GM18517 (cell line): Measurements from ENCODE around the gene ACP1.

Experiments
- ATAC-seq: cut with Tn5 transposase; IDR thresholded peaks from one replicate; pipeline ENCODE4 v1.9.1; 2021; ENCODE audit warnings: mild to moderate bottlenecking, moderate library complexity; ENCODE audit not compliant: unreplicated experiment

ACP1 gene

DNA sequence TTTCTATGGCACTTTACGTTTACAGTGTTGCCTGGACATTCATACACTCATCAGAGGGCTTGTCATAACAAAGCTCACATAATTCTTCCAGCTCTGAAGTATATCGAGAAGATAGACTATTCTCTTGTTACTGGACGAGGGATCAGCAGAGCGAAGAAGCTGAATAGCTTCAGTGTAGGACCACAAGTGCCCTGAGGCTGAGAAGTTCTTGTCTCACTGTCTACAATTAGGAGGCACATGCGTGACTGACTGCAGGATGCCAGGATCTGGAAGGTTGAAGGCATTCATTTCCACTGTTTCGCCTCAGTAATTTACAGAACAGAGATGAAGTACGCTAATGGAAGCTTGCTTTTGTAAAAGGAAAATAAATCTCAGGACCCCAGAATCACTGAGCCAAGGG, 10.5 kb upstream of the ACP1 start:
- no peak for ATAC-seq

DNA sequence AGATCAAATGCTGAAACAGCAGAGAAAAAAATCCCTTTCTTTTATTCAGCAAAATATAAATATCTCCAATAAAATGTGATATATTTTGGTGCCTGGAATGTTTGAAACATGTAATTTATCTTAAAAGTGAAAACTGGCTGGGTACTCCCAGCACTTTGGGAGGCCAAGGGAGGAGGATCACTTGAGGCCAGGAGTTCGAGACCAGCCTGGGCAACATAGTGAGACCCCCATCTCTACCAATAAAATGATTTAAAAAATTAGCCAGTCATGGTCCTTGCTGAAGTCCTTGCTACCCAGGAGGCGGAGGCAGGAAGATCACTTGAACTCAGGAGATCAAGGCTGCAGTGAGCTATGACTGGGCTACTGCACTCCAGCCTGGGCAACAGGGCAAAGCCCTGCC, 9.6 kb upstream of the ACP1 start:
- ATAC-seq = no peak

DNA sequence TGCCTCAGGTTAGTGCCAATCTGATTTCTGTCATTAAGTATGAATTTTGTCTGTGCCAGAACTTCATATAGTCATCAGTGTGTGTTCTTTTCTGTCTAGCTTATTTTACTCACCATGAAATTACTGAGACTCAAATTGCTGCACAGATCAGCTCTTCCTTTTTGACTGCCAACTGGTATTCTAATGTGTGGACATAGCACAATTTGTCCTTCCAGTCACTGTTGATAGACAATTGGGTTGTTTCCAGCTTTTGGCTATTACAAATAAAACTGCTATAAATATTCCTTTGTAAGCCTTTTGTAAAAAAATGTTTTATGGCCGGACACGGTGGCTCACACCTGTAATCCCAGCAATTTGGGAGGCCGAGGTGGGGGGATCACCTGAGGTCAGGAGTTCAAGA, 8.7 kb upstream of the ACP1 start:
- ATAC-seq = no peak

DNA sequence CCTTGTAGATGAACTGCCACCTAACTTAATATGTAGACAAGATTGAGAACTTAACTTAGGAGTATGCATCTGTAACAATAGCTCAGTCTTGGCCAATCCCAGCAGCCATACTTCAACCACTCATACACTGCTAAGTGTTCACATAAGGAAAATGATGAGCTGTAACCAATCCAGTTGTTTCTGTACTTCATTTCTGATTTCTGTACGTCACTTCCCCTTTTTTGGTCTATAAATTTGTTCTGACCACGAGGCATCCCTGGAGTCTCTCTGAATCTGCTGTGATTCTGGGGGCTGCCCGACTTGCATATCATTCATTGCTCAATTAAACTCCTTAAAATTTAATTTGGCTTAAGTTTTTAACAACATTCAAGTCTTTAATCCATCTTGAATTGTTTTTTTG, 7.3 kb upstream of the ACP1 start:
- ATAC-seq = no peak

DNA sequence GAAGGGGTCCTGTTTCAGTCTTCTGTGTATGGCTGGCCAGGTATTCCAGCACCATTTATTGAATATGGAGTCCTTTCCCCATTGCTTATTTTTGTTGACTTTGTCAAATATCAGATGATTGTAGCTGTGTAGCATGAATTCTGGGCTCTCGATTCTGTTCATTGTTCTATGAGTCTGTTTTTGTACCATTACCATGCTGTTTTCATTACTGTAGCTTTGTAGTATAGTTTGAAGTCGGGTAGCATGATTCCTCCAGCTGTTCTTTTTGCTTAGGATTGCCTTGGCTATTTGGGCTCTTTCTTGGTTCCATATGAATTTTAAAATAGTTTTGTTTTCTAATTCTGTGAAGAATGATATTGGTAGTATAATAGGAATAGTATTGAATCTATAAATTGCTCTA, 6.9 kb upstream of the ACP1 start:
- no peak for ATAC-seq

DNA sequence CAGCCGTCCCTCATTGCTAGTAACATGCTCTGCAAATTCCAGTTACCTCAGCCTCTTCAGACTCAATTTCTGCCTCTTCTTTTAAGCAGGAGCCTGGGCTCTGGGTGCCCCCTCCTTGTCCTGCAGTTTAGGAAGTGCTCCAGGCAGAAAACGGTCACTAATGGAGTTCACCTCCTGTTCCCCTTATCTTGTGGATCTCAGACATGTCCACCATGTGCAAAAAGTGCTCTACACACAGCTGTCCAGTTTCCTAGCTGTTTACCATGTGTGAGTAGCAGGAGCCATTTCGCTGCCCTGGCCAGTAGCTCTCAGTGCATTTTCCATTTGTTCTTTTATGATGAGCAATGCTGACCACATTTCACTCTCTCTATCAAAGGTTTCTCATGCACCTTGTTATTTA, 5.8 kb upstream of the ACP1 start:
- ATAC-seq = no peak

DNA sequence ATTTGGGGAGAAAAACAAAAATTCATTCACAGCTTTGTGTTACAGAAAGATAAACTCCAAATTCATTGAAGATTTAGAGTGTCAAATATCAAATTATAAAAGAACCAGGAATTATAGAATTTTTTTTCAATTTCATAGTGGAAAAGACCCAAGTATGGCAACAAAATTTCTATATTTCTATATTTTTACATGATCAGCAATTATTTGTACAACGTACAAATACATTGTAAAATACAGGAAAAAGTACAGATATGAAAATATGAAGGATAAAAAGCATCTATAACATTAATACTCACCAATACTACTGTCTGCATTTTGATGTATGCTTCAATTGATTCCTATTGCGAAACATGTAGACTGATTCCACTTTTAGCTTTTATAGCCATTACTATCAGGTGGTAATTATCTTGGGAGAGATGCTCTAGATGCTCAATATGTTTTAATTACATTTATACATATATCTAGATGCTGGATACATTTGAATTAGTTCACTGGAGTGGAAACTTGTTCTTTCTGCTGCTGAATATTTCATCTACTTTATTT, 4.9 kb upstream of the ACP1 start:
- ATAC-seq = no peak

DNA sequence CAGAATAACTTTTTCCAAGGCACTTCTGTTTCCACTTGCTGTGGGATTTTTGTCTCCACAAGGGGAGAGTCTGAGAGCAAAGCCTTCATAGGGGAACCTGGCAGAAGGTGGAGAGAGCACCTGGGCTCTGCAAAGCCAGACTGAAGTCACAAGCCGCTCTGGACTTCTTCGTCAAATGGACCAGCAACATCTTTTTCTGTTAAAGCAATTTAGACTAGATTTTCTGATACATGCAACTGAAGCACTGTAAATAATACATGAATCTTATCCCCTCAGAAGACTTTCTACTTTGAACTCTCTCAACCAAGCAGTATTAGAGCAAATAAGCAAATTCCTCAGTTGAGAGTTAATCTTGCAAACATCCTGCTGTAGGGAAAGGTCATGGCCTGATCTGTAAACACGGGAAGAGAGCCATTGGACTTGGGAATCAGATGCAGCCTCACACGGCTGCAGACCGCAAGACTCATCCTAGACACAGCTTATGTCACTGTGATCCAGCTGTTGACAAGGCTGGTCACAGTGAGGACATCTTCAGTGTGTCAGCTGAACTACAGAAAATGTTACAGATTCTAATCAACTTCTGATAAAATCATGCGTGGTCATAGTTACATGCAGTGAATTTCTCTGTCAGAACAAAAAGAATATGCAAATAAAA, 4.1 kb upstream of the ACP1 start:
- no peak for ATAC-seq

DNA sequence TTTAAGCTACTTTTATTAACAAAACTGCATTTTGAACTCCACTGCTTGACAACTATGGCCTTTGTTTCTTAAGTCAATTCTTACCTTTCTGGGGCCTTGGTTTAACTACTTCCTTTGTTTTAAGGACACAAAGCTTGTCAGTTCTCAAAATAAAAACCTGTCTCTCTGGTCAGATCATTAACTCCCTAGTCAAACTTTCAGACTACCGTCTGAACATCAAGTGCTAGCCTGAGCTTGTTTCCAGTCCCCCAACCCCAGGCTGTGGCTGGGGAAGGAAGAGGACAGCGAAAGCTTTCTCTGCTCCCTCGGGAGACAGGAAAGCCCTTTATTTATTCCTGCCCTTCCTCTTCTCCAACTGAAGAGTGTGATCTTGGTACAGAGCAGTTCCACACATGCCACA, 2.6 kb upstream of the ACP1 start:
- ATAC-seq = no peak

DNA sequence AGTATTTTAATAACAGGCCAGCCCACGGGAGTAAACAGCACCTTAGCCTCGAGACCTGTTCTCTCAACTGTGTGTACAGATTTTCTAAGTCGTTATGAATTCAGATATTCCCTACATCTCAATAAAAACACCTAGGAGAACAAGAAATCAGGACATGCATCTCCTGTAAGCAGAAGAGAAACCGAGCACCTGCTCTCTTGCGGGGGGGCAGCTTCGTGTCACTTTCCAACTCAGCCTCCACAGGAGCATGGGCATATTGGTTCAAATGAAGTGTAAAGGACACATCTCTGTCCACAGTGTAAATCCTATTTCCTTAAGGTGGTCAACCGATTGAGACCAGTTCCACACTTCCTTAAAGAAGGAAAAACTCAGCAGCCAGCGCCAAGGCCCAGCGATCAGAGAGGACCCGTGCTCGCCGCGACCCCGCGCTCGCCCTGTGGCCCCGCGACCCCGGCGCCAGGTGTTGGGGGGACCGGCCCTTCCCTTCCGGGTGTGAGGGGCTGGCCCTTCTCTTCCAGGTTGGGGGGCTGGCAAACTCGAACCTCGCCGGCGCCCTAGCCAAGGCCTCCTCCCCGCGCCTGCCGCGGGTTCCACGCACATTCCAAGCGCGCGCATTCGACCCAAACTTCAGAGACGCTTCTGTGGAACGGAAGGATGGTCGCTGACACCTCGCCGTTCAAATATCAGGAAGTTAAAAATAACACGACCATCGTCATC, 1.6 kb upstream of the ACP1 start:
- ATAC-seq = no peak

DNA sequence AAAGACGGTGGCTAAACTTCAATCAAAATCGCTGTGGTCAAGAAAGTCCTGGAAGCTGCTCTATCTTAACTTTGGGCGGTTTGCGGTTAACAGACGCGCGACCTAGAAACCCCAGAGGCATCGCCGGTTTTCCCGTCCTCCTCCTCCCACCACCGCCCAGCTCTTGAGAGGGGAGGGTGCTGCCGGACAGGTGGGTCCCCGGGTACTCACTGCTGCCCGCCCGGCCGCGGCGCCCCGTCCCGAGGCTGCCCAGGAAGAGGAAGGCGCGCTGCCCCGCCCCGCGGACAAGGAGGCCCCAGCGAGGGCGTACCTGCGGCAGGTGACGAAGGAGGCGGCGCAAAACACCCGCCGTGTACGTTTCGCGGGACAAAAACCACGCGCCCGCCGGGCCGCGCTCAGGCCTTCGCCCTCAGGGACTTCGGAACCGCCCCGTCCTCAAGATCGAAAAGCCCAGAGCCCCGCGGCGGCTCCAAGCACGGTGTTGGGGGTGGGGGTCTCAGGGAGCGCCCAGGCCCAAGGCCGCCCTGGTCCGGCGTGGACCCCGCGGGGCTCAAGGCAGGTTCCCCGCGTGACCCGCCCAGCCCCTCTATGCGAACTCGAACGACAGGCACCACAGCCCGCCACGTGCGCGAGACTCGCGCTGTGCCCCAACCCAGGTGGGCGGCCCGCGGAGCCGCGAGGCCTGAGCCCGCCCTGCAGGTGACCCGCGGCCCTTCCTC, 814 bp upstream of the ACP1 start, which contains the start of gene SH3YL1:
Gene SH3YL1 (minus strand): TSS at position 259 of the 719 bp plus-strand sequence. CDS start 48 bp downstream, at position 211.
- peak; percentile 8 for ATAC-seq

DNA sequence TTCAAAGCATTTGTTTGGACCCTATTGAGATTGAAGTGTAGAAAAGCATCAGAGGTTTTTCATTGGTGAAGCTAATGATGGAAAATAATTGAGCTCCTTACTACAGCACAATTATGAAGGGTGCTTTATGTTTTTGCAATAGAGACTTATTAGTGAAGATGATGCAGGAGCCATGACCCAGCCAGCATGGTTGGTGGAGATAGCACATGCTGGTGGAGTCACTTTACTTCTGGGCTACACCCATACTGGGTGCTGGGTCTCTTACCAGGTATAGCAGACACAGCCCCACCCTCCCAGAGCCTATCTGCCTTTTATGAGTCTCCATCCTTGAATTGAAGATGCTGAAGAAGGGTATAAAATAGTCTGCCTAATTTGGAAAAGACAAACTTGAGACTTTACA, 3.6 kb downstream of the ACP1 start:
- ATAC-seq = no peak

DNA sequence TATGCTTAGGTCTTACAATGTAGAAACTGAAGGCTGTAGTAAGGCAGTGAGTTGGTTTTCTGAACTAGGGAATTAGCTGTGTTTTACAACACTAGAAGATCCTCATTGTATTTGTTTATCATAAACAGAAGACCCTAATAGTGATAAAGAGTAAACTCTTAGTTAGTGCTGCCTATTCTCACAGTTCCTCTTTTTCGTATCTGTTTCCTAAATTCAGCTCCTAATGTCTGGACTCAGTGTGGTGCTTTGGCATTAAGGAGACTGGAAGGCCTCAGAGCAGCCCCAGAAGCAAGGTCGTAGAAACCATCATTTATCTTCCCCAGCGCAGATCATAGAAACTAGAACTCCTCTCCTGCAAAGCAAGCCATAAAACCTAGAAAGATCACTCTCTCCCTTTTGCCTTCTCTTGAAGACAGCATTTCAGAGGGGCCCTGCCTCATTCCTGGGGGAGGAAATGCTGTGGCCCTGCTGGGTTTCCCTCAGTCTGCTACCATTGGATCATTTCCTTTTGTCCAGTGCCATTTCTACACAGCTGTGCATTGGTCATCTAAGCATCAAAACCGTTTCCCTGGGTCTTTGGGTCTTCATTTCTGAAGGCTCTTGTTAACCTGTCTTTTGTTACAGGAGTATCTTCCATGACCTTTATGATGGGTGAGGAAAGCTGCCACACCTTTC, 4.7 kb downstream of the ACP1 start:
- ATAC-seq = no peak

DNA sequence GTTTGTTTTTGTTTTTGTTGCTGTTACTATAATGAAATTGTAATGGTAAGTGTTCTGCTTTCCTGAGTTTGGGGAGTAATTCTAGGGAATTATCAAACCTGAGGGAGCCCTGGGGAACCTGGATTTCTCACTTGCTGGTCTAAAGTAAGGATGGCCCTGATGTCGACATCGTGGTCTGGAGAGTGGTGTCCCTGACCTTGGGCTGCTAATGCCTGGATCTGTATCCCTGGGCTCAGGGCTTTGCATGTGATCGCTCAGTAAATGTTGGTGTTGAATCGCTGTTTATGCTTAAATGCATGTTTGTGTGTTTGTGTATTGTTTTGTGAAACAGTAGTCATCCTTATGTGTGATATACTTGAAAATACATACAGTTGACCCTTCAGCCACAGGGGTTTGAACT, 6.1 kb downstream of the ACP1 start:
- no peak for ATAC-seq

DNA sequence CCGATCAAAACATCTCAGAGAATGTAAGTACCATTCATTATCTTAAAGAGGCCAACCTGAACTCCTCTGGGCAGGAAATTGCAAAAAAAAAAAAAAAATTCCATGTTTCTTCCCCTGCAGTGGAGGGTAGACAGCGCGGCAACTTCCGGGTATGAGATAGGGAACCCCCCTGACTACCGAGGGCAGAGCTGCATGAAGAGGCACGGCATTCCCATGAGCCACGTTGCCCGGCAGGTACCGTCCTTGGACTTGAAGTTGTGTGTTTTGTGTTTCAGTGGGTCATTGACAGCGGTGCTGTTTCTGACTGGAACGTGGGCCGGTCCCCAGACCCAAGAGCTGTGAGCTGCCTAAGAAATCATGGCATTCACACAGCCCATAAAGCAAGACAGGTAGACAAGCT, 7.2 kb downstream of the ACP1 start:
- ATAC-seq = no peak

DNA sequence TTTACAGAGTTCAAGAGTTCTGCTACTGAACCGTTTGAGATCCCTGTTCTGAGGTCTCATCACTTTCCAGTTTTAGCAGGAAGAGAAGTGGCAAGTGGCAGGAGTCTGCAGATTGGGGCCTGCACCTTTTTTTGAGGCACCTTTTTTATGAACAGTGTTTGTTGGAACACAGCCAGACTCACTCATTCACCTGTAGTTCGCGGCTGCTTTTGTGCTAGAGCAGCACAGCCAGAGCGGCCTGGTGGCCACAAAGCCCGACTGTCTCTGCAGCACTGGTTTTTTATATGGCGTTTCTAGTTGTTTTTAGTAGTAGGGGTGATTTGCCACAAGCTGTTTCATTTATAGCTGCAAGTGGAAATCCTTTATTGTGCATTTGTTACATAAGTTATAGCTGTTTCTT, 8.6 kb downstream of the ACP1 start:
- ATAC-seq = no peak

DNA sequence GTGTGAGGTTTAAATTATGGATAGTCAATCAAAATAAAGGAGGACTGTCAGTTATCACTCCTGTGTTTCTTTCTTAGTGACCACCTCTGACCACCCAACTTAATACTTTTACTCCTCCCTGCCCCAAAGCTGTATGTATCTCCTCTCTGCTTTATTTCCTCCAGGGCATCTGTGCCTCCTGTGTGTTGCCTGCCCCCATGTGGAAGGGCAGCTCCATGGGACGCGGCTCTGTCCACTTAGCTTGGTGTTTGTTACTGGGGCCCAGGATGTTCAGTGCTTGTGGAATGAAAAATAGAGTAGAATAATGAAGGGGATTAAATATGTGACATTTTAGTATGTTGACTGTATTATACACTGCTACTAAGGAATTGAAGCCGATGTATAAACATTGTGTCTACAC, 9.8 kb downstream of the ACP1 start:
- ATAC-seq = no peak

DNA sequence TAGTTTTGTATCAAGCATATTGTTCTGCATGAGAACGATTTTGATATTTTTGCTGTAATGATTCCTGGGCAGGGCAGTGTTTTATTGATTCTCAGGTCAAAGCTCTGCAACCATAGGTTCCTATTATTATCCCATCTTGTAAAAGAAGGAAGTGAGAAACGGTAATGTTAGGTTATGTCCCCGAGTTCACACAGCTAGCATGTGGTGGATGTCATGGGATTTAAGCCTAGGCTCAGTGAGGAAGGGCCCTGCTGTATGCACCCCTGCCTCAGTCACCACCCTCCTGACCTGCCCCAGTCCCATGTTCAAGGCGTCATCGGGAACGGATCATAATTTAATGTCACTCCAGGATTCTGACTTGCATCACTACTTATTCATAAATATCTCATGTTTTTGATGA, 10.7 kb downstream of the ACP1 start:
- ATAC-seq = peak; percentile 89

DNA sequence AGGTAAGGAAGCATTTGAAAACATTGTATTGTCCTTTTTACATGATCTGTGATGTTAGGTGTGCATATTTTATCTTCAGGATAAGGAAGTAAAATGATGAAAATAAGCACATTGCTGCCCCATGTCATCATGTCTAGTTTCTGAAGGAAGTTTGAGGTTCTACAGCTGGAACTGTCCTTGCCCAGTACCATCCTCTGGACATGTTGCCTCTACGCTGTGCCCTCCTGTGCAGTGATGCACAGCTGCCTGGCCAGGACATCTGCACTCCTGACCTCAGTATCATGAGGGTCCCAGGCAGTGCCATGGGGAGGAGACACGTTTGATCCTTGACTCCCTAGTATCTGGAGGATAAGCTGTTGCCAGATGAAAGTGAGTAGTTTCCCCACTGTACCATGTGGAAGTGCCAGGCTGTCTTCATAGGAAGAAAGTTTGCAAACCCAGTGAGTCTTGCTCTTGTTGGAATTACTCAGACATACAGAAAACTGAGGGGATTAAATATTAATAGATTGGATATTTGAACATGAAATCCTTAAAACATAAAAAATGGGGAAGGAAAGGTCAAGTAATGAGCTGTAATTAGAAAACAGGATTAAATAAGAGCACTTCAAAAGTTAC, 13.7 kb downstream of the ACP1 start:
- no peak for ATAC-seq

DNA sequence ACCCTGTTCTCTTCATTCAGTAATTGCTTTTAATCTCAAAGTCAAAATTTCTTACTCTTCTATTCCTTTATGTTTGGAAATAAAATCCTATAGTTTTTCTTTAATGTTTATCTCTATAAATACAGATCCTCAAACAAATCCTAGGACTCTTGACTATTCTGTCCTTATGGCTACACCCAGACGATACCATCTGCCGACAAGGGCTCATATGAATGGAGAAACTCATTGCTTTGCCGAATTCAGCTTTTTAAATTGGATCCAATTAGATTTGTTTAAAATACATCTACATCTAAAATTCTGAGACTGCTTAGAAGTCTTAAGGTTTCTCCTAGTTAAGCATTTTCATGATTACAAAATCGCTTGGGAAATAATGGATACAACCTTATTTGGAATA, 14.2 kb downstream of the ACP1 start:
- ATAC-seq = no peak

DNA sequence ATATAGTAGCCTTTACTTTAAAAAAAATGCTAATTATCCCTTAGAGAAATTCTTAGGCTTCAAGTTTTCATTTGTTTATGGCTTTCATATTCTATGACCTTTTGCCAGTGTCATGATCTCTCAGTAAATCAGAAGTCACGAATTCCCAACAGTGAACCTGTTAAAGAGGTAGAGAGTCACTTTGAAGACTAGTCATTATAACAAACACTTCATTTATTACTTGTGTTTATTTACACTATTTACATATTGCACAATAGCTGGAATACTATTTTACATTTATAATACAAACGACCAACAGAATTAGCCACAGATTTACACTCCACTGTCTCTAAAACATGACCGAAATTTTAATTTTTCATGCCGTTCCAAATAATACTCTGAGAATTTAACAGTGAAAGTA, 14.6 kb downstream of the ACP1 start:
- no peak for ATAC-seq
